Stimulated activated naive CD8-positive, alpha-beta T cell treated with anti-CD3 and anti-CD28 coated beads, Interleukin-15, Interleukin-2, amounts not matched to agents 100 U/mL and 50 U/mL, for 24 hours (primary cell): ENCODE measurements around the gene MADD.
A peak's percentile ranks its signal among the peaks of the same experiment; 100 is the strongest.

ENCODE experiments used
- ATAC-seq: fragments of 150-1000 bp; cut with Tn5 transposase; one replicate; pipeline ENCODE4 v1.10.0; 2021
- DNase-seq: peaks from one replicate; pipeline ENCODE4 v3.0.0; 2021

MADD gene

DNA sequence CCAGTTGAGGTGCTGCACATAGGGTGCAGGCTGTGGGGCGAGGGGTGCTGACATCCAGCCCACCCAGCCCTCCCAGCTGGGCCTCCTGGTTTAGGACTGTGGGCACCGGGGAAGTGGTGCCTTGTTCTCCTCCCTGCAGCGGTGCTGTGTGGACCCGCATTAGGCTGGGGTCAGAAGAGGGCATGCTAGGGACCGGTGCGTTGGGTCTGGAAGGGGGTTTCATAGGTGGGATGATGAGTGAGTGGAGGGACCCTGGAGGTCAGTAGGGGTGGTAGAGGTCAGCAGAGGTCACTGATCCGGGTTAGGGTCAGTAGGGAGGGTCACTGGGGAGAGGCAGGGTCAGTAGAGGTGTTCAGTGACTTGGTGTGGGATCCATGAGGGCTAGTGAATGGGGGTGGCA, 89.2 kb downstream of the MADD start:
- no peak for ATAC-seq
- no peak for DNase-seq

- DNase-seq (no peak), ATAC-seq (peak; percentile 34)
These were observed 89.7 kb downstream of the MADD start for GRCh38 chr11:47359586-47359985.

DNA sequence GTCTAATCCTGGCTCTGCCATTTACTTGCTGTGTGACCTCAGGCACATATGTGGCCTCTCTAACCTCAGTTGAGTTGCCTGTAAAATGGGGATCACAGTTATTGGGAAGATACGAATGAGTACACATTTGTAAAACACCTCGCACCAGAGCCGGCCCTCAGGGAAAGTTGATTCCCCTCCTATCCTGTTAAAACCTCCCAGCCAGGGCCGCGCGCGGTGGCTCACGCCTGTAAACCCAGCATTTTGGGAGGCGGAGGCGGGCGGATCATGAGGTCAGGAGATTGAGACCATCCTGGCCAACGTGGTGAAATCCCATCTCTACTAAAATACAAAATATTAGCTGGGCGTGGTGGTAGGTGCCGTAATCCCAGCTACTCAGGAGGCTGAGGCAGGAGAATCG, 90.4 kb downstream of the MADD start:
- no peak for ATAC-seq

DNA sequence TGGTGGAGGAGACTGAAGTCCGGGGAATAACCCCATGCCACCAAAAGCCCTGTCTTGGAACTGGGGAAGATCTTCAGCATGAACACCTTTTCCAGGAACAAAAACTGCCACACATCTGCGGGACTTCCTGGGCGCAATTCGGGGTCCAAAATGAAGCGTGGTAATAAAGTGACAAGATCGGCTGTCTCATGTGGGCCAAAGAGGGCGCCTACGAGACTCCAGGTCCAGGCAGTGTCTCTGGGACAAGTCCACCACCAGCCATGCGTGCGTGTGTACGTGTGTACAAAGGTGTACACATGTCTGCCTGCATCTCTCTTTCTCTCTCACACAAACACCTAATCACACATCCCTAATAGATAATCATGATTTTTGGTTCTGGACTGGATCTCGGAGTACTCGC, 91.5 kb downstream of the MADD start:
- DNase-seq (no peak), ATAC-seq (no peak)

More for the DNA sequence above, 90.4 kb downstream of the MADD start:
- DNase-seq: no peak

DNA sequence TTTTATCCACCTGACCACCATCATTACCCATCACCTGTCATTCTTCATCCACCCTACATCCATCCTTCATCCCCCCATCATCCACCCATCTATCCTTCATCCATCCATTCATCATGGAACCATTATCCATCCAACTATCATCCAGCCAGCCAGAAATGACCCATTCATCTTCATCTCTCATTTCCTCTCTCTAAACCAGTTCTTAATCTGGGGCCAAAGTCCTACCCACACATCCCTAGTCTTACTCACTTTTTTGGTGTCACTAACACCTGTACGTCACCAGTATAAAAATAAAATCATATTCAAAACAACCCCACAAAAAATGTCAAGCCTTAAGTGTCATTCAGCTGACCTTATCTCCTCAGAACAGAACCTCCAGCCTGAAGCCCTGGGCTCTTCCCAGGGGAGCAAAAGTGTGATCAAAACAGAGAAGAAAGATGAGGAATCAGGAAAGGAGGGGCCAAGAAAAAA, 96.1 kb downstream of the MADD start:
- peak; percentile 25 for ATAC-seq

GRCh38 chr11:47369676-47370075, 99.7 kb downstream of the MADD start:
- peak; percentile 30 for ATAC-seq
- DNase-seq: peak; percentile 41

More for the DNA sequence above, 96.1 kb downstream of the MADD start:
- DNase-seq: no peak

DNA sequence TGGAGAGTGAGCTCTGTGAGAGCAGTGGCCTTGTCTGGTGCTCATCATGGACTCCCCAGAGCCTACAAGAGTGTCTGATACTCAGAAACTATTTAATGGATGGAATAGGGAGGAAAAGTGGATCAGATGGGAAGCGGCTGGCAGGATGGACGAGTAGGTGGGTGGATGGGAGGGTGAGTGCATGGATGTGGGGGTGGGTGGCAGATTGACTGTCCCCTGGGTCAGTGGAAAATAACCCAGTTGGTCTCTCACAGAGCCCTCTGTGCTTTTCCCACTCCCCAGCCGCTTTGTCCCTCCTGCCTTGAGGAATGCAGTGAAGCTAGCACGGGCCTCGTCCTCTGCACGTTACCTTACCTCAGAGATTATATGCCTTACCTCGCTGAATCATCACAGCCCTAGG, 102.5 kb downstream of the MADD start:
- DNase-seq: no peak
- no peak for ATAC-seq

GRCh38 chr11:47373876-47374719, 104.2 kb downstream of the MADD start:
- peak; percentile 93 for DNase-seq
- ATAC-seq: peak; percentile 70

GRCh38 chr11:47374720-47375019, 104.7 kb downstream of the MADD start:
- ATAC-seq: no peak
- DNase-seq: no peak

DNA sequence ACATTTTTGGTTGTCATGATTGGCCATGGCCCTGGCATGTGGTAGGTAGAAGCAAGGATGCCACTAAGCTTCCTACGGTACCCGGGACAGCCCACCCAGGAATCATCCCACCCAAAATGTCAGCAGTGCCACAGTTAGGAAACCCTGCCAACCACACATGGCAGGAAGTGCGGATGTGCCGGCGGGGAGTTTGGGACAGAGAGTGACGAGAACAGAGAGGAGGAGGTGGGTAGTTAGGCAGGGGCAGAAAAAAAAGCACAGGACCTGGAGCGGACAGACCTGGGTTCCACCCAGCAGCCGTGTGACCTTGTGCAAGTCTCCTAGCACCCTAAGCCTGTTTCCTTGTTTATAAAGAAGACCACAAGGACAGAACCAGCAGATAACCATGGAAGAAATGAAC, 105.1 kb downstream of the MADD start:
- ATAC-seq: no peak

GRCh38 chr11:47375546-47376085, 105.7 kb downstream of the MADD start:
- ATAC-seq: no peak
- DNase-seq: no peak

More for the DNA sequence above, 105.1 kb downstream of the MADD start:
- DNase-seq: no peak

DNA sequence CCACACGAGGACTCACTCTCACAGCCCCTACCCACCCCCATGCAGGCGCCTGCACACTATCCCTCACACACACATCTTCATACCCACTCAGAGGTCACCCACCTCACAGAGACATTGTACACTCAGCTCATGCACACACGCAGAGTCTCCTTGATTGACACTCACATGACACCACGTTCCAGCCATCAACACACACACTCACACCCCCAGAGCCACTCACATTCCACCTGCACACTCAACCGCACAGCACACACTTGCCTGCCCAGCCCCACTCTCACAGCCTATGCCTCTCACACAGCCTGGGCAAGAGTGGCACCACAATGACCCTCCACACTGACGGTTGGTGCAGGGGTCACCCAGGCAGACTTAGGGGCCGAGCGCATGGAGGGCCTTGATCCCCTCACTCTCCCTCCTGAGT, 106.2 kb downstream of the MADD start:
- DNase-seq: no peak

DNA sequence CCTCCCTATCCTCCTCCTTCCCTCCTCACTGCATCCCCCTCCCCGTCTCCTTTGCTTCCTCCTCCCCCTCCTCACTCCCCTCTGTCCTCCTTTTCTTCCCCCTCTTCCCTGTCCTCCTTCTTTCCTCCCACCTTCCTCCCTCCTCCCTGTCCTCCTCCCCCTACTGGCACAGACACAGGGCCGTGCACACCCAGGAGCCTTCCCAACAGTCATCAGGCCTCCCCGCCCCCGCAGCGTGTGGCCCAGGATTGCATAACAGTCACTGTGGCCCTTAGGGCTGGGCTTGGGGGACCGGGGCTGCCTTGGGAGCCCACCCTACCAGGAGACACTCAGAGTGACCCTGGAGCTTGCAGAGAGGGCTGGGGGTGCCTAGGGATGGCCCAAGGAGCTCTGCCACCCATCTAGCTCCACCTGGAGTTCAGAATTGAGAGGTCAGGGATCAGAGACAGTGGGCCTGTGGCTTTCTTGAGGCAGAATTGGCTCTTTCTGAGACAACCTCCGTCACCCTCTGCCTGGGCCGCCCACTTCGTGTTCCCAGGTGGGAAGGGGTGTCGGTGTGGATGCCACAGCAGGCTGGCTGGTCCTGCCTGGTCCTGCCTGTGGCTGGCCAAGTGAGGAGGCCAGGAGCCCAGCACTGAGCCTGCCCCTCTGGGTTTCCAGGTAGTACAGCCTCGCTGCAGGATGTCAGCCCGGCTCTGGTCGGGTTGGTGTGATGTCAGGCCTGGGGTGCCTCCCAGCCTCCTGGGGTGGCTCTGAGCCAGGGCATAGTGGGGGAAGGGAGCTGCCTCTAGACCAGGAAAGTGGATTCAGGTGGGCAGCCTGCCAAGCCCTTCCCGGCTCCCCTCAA, 106.8 kb downstream of the MADD start:
- no peak for ATAC-seq
- no peak for DNase-seq

More for the DNA sequence above, 106.2 kb downstream of the MADD start:
- ATAC-seq: no peak

DNA sequence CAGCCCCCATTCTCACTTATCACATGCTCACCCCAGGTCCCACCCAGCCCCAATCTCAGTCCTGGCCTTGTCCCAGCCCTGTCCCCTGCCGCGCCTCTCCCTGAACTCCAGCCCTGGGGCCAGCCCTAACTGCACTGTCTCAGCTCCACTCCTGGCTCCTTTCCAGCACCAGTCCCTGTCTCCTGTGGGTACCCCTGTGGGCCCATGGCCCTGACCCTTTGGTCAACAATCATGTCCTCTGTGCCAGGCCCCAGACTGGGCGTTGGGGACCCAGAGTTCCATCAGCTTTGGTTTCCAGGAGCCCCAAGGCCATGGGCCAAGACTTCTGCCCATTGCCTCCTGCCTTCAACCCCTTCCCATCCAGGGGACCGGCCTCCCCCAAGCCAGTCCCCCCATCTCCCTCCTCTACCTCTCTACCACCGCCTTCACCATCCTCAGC, 107.7 kb downstream of the MADD start:
- DNase-seq (no peak), ATAC-seq (no peak)

GRCh38 chr11:47378010-47378835, 108.3 kb downstream of the MADD start, which contains the start of gene SPI1:
TSS of gene SPI1 (minus strand) at chr11:47378547. CDS start at chr11:47378353, 194 bp downstream.
- DNase-seq: no peak
- peak; percentile 17 for ATAC-seq

GRCh38 chr11:47378836-47379170, 108.9 kb downstream of the MADD start:
- DNase-seq (no peak), ATAC-seq (no peak)

DNA sequence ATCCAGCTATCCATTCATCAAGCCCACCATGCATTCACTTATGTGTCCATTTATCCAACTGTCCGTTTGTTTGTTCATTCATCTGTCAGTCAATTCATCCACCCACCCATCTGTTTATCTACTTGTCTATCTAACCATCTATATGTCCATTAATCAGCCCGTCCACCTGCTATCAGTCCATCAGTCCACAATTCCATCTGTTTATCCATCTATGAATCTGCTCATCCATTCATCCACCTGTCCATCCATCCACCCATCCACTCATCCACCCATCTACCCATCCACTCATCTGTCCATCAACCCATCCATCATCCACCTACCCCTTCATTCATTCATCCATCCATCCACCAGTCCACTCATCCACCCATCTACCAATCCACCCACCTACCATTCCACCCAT, 109.4 kb downstream of the MADD start:
- ATAC-seq (no peak), DNase-seq (no peak)
